HCT116 (cell line): ENCODE data around the gene CHSY1. TPM values are rescaled to one million over a fixed set of nuclear protein-coding genes. Genes with fewer than 3 reads are reported as not detected.

ENCODE experiments used
- ATAC-seq: fragments of 200-7000 bp; cut with Tn5 transposase; 2 replicates; pipeline ENCODE4 v1.9.1; 2020; ENCODE audit warnings: mild to moderate bottlenecking, moderate library complexity
- BruUV-seq: library from RNA; stranded (reverse); fragments of 400-500 nt; replicated peaks from 2 replicates; lab custom pipeline; 2021; lab: Mats Ljungman, UMichigan
- CTCF ChIA-PET: fragments of 300-600 bp; sonication (Branson Sonifier 250); formaldehyde crosslinking; loops from one replicate; lab custom pipeline; 2021; ENCODE audit warnings: antibody characterized with exemption; lab: Charles Lee
- POLR2A ChIA-PET: fragments of 300-600, 350-600 bp; sonication (Branson Sonifier 250); formaldehyde crosslinking; loops from one replicate; lab custom pipeline; 2021; ENCODE audit warnings: antibody characterized with exemption; lab: Charles Lee
- RAD21 ChIA-PET, 2 experiments: fragments of 300-600 bp; sonication (Branson Sonifier 250); formaldehyde crosslinking; loops; one replicate each; lab custom pipeline; 2023; ENCODE audit warnings: low total read pairs in 2 of 2; ENCODE audit not compliant: uncharacterized antibody in 2 of 2, unreplicated experiment in 2 of 2, low non-redundant PET in 1 of 2; lab: Charles Lee
- DNase-seq: peaks from one replicate; pipeline ENCODE4 v3.0.0-alpha.2; 2010; ENCODE audit warnings: low read depth, low spot score
- H2AFZ ChIP-seq: fragments of 200-600 bp; shearing (Covaris generic), sonication (generic); 2 replicates; pipeline ENCODE4 v1.6.1; 2017; ENCODE audit warnings: low read depth, mixed run types, mixed read lengths, antibody characterized with exemption, low read length; ENCODE audit not compliant: poor library complexity, severe bottlenecking
- H3K27ac ChIP-seq: 2 replicates; pipeline ENCODE4 v1.5.1; 2012; ENCODE audit warnings: low read depth, low read length
- H3K27me3 ChIP-seq: fragments of 200-600 bp; sonication (generic); 2 replicates; pipeline ENCODE4 v1.6.1; 2016; ENCODE audit warnings: mixed run types, low read length, mixed read lengths; ENCODE audit not compliant: insufficient read depth
- H3K36me3 ChIP-seq, 2 experiments: fragments of 200-500 bp in 1 of 2; fragments of 200-600 bp in 1 of 2; sonication (Bioruptor generic) in 1 of 2; sonication (generic) in 1 of 2; 2 replicates each; pipeline versions ENCODE4 v1.5.1 to v1.6.1; 2014 to 2016; ENCODE audit warnings: low read length in 2 of 2, inconsistent platforms in 1 of 2, mixed read lengths in 1 of 2, mixed run types in 1 of 2; ENCODE audit not compliant: insufficient read depth in 2 of 2, control insufficient read depth in 1 of 2
- H3K4me1 ChIP-seq, 2 experiments: fragments of 200-600 bp in 1 of 2; sonication (generic) in 1 of 2; 2 replicates each; pipeline versions ENCODE4 v1.5.1 to v1.6.1; 2012 to 2017; ENCODE audit warnings: low read length in 2 of 2, inconsistent platforms in 1 of 2, mild to moderate bottlenecking in 1 of 2, mixed read lengths in 1 of 2, mixed run types in 1 of 2, moderate library complexity in 1 of 2; ENCODE audit not compliant: insufficient read depth in 2 of 2, control insufficient read depth in 1 of 2
- H3K4me2 ChIP-seq: fragments of 200-600 bp; sonication (generic); 2 replicates; pipeline ENCODE4 v1.6.1; 2017; ENCODE audit warnings: mixed run types, low read length, mixed read lengths
- H3K4me3 ChIP-seq, 2 experiments: fragments of 200-600 bp in 1 of 2; sonication (generic) in 1 of 2; replicated peaks in 1 of 2; 2 replicates each; pipeline ENCODE4 v1.5.1; 2011 to 2016; ENCODE audit warnings: low read length in 2 of 2, control low read depth in 1 of 2, low read depth in 1 of 2, mild to moderate bottlenecking in 1 of 2, mixed read lengths in 1 of 2, mixed run types in 1 of 2
- H3K79me2 ChIP-seq: fragments of 200-600 bp; sonication (generic); 2 replicates; pipeline ENCODE4 v1.6.1; 2017; ENCODE audit warnings: mild to moderate bottlenecking, mixed run types, low read length, moderate library complexity, mixed read lengths; ENCODE audit not compliant: insufficient read depth
- H3K9ac ChIP-seq: fragments of 200-600 bp; sonication (generic); 2 replicates; pipeline ENCODE4 v1.6.1; 2016; ENCODE audit warnings: low read length, mixed read lengths
- H3K9me2 ChIP-seq: fragments of 200-600 bp; sonication (generic), shearing (Covaris generic); 2 replicates; pipeline ENCODE4 v1.6.1; 2017; ENCODE audit warnings: mixed run types, mild to moderate bottlenecking, moderate library complexity; ENCODE audit not compliant: insufficient read depth
- H3K9me3 ChIP-seq, 2 experiments: fragments of 200-500 bp in 1 of 2; fragments of 200-600 bp in 1 of 2; sonication (Bioruptor generic) in 1 of 2; sonication (generic) in 1 of 2; 2 replicates each; pipeline ENCODE4 v1.6.1; 2014 to 2017; ENCODE audit warnings: low read length in 2 of 2, mixed read lengths in 2 of 2, inconsistent platforms in 1 of 2, low read depth in 1 of 2, mild to moderate bottlenecking in 1 of 2, mixed run types in 1 of 2, moderate library complexity in 1 of 2; ENCODE audit not compliant: control insufficient read depth in 1 of 2, insufficient read depth in 1 of 2
- H4K20me1 ChIP-seq: fragments of 200-600 bp; sonication (generic), shearing (Covaris generic); 2 replicates; pipeline ENCODE4 v1.6.1; 2017; ENCODE audit warnings: mixed run types, mild to moderate bottlenecking, moderate library complexity; ENCODE audit not compliant: insufficient read depth
- ATF3 ChIP-seq: IDR thresholded peaks from 2 replicates; pipeline ENCODE4 v1.6.1; 2012
- CBX3 ChIP-seq: IDR thresholded peaks from 2 replicates; pipeline ENCODE4 v1.6.1; 2012; ENCODE audit warnings: low read depth
- CEBPB ChIP-seq: IDR thresholded peaks from 2 replicates; pipeline ENCODE4 v1.6.1; 2012; ENCODE audit warnings: low read depth
- CTCF ChIP-seq, 3 experiments: fragments of 200-600 bp in 1 of 3; sonication (generic) in 1 of 3; IDR thresholded peaks in 2 of 3; conservative IDR thresholded peaks in 1 of 3; 2 replicates each; pipeline ENCODE4 v1.5.1; 2012 to 2017; ENCODE audit warnings: low read depth in 2 of 3, low read length in 2 of 3, antibody characterized with exemption in 1 of 3, borderline replicate concordance in 1 of 3, control low read depth in 1 of 3, mild to moderate bottlenecking in 1 of 3, mixed read lengths in 1 of 3, mixed run types in 1 of 3, moderate library complexity in 1 of 3; ENCODE audit not compliant: insufficient read depth in 1 of 3
- EGR1 ChIP-seq: IDR thresholded peaks from 2 replicates; pipeline ENCODE4 v1.6.1; 2012; ENCODE audit warnings: low read depth
- ELF1 ChIP-seq: IDR thresholded peaks from 2 replicates; pipeline ENCODE4 v1.6.1; 2012; ENCODE audit warnings: low read depth, borderline replicate concordance
- EZH2 ChIP-seq: fragments of 200-600 bp; sonication (generic); IDR thresholded peaks from 2 replicates; pipeline ENCODE4 v1.6.1; 2017; ENCODE audit warnings: antibody characterized with exemption, mixed run types
- FOSL1 ChIP-seq: IDR thresholded peaks from 2 replicates; pipeline ENCODE4 v1.6.1; 2012; ENCODE audit warnings: low read depth
- MAX ChIP-seq: IDR thresholded peaks from 2 replicates; pipeline ENCODE4 v1.6.1; 2012
- POLR2A ChIP-seq: IDR thresholded peaks from 2 replicates; pipeline ENCODE4 v1.7.0; 2011; ENCODE audit warnings: borderline replicate concordance; ENCODE audit not compliant: insufficient read depth, insufficient read length; ENCODE audit errors: extremely low read depth
- POLR2AphosphoS5 ChIP-seq: IDR thresholded peaks from 2 replicates; pipeline ENCODE4 v1.6.1; 2011; ENCODE audit warnings: mild to moderate bottlenecking, low read depth, low read length, moderate library complexity
- REST ChIP-seq: IDR thresholded peaks from 2 replicates; pipeline ENCODE4 v1.6.1; 2012; ENCODE audit warnings: low read depth
- SIN3A ChIP-seq: IDR thresholded peaks from 2 replicates; pipeline ENCODE4 v1.6.1; 2012; ENCODE audit warnings: low read depth
- SP1 ChIP-seq: IDR thresholded peaks from 2 replicates; pipeline ENCODE4 v1.6.1; 2012; ENCODE audit warnings: low read depth
- SRF ChIP-seq: IDR thresholded peaks from 2 replicates; pipeline ENCODE4 v1.6.1; 2012; ENCODE audit warnings: low read depth
- TCF7L2 ChIP-seq: IDR thresholded peaks from 2 replicates; pipeline ENCODE4 v1.7.0; 2011; ENCODE audit warnings: borderline replicate concordance, inconsistent platforms; ENCODE audit not compliant: insufficient read depth, insufficient read length; ENCODE audit errors: extremely low read depth
- YY1 ChIP-seq: IDR thresholded peaks from 2 replicates; pipeline ENCODE4 v1.6.1; 2011; ENCODE audit warnings: low read length, low read depth, moderate library complexity, mild to moderate bottlenecking; ENCODE audit not compliant: insufficient replicate concordance; ENCODE audit errors: extremely low read depth
- ZFX ChIP-seq: fragments of 450-650 bp; IDR thresholded peaks from 2 replicates; pipeline ENCODE4 v1.6.1; 2017
- ZNF274 ChIP-seq: fragments of 200-500 bp; sonication (Bioruptor generic); IDR thresholded peaks from 2 replicates; pipeline ENCODE4 v1.6.1; 2014; ENCODE audit warnings: mild to moderate bottlenecking, low read depth, low read length, inconsistent platforms
- intact Hi-C: fragments of 100-400 bp; cut with micrococcal nuclease; formaldehyde crosslinking; loops from 2 replicates; pipeline ENCODE4 v1.10.0; 2022
- total RNA-seq: library from RNA; stranded (reverse); gene quantifications from one replicate; pipeline ENCODE4 v1.2.1, GENCODE V29; 2021; ENCODE audit not compliant: unreplicated experiment

Gene CHSY1
- total RNA-seq, 1 experiment from 2014 or later, result 25.4 TPM

GRCh38 chr15:101244889-101245668 lies 6.8 kb downstream of the CHSY1 start:
- BruUV-seq, result no TSS peak
- no peaks in the 10 kb centered on the region for H3K9me2 ChIP-seq
- H2AFZ ChIP-seq, result no peak overlapping the region
- no peaks in the 10 kb centered on the region for H3K27me3 ChIP-seq
- ATAC-seq (no peak), DNase-seq (no peak)
- peaks cover 100% of the 10 kb centered on the region for H3K79me2 ChIP-seq
- POLR2A ChIA-PET, result no interaction called here
- peaks cover 5 to 6% of the 10 kb centered on the region in 2 experiments for H3K4me1 ChIP-seq
- no peak overlapping the region for H3K4me2 ChIP-seq
- H3K9ac ChIP-seq, result no peak overlapping the region
- no peak for TF ChIP-seq TCF7L2
- no peak for TF ChIP-seq CEBPB
- no peak for TF ChIP-seq SIN3A
- no peak for TF ChIP-seq ZNF274
- no peak for TF ChIP-seq EZH2
- no peak for TF ChIP-seq ZFX
- TF ChIP-seq REST, result no peak
- no peak for TF ChIP-seq ELF1
- TF ChIP-seq CBX3, result no peak
- TF ChIP-seq CTCF (IDR thresholded peaks at IDR 0.05 in 2 of 3, conservative IDR thresholded peaks at IDR 0.05 in 1 of 3; ENCODE audit: borderline replicate concordance in 1 of 3, insufficient read depth in 1 of 3, low read depth in 2 of 3, low read length in 2 of 3), result no peak
- no peak for TF ChIP-seq SRF
- no peak for TF ChIP-seq EGR1
- TF ChIP-seq MAX, result no peak
- TF ChIP-seq POLR2A, result no peak
- no peak for TF ChIP-seq SP1
- TF ChIP-seq ATF3, result no peak
- no peak for TF ChIP-seq YY1
- no peak for TF ChIP-seq FOSL1
- TF ChIP-seq POLR2AphosphoS5, result no peak
- RAD21 ChIA-PET, result no interaction called here
- no peak overlapping the region for H3K4me3 ChIP-seq
- peaks cover 10 to 16% of the 10 kb centered on the region in 2 experiments; a peak in 3 of 4 replicates for H3K36me3 ChIP-seq
- intact Hi-C loops, result no loop called here
- no peaks in the 10 kb centered on the region for H3K9me3 ChIP-seq
- H3K27ac ChIP-seq, result no peak overlapping the region
- CTCF ChIA-PET, result interaction anchor here (1.1 kb wide), 1 partner anchor 13 kb away, joined by 4 read pairs; no protein-coding TSS in a partner anchor
- peaks cover 9% of the 10 kb centered on the region; the same call in 1 of the 2 replicates for H4K20me1 ChIP-seq
